GM12892 (cell line): ENCODE results near the gene SFXN5.

Experiments used
- DNase-seq: peaks from one replicate; pipeline ENCODE4 v3.0.0; 2011; ENCODE audit not compliant: insufficient read length
- FAIRE-seq: peaks from 2 replicates; lab custom pipeline; 2011; peaks lifted over from hg19 to GRCh38; lab: Jason Lieb, UNC
- POLR2A ChIP-seq: IDR thresholded peaks from 2 replicates; pipeline ENCODE4 v1.6.1; 2011; ENCODE audit warnings: low read depth, low read length, control low read depth
- POLR2AphosphoS5 ChIP-seq: IDR thresholded peaks from 2 replicates; pipeline ENCODE4 v1.6.1; 2011; ENCODE audit warnings: low read depth, low read length, control low read depth
- TAF1 ChIP-seq: IDR thresholded peaks from 2 replicates; pipeline ENCODE4 v1.6.1; 2011; ENCODE audit warnings: low read depth, mild to moderate bottlenecking, control low read depth, low read length, borderline replicate concordance

Gene SFXN5

DNA sequence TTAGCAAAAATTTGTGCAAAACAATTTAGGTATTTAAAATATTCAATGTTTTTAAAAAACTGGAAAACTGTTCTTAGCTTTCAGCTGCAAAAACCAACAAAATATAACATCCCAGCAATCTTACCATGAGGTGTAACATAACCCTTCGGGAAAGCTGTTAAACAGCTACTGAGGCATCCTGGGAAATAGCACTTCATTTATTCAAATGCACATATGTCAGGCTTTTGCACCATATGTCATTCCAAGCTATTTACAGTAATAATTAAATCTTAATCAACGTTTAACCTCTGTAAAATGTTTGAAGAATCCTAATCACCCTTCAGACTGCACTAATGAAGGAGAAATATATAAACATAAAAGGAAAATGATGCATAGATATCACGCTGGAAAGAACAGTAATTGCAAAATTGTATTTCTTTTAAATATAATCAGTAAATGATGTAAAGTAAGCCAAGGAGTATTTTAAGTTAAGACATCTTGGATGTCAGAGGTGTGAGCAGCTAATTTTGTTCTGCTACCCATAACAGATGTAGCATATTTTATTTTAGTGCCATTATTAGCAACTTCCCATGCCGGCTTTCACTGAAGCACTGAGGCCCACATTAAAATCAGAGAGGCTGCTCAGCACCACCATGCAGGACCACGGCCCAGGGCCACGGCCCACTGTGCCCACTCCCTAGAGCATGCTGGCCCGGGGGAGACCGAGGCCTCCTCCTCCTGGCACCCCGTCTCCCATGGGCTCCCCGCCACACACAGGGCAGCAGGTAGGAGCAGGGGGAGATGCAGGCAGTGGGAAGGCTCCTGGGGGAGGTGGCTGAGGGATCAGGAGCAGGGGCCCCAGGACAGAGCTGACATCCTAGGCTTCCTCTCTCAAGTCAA, 123.3 kb downstream of the SFXN5 start:
- TF ChIP-seq POLR2A: no peak
- TF ChIP-seq TAF1: no peak
- TF ChIP-seq POLR2AphosphoS5: no peak
- DNase-seq: no peak
- FAIRE-seq: no peak

DNA sequence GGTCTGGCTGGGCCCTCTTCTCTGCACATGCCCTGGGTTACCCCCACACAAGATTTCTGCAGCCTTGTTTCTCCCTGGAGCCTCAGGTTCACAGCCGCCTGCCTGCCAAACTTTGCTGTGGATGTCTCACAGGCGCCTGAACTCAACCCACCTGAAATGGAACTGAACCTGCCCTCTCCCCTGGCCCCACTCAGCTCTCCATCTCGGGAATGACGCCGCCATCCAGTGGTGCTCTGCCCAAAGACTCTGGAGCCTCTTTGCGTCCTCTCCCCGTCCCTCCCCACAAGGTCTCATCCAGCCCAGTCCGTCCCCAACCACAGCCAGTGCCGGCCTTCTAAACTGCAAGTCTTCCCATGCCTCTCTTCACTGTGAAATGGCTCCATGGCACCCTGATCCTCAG, 125.0 kb downstream of the SFXN5 start:
- TF ChIP-seq POLR2AphosphoS5 (no peak), POLR2A (no peak), TAF1 (no peak)
- FAIRE-seq: no peak
- no peak for DNase-seq

DNA sequence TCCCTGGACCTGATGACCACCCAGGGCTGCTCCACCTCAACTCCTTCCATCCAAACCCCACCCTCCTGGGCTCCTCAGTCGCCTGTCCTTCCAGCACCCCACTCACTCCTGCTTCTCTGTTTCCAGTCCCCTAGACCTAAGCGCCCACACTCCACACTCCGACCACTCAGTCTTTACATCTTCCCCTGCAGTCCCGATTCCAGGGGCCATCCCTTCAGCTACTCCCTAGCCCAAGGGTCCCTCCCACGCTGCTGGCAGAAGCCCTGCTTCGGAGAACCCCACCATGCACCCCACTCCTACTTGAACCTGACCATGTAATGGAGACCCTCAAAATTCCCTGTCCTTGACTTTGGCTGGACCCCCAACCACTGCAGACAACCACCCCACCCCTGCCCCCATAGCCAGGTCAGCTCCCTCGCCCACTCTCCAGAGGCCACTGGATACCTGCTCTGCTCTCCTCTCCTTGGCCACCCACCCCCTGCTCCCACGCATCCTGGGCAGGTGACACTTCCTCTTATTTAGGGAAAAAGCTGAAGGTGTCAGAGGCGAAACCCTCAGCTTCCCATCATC, 126.0 kb downstream of the SFXN5 start:
- no peak for DNase-seq
- no peak for FAIRE-seq
- TF ChIP-seq TAF1: no peak
- TF ChIP-seq POLR2A: no peak
- TF ChIP-seq POLR2AphosphoS5: no peak

DNA sequence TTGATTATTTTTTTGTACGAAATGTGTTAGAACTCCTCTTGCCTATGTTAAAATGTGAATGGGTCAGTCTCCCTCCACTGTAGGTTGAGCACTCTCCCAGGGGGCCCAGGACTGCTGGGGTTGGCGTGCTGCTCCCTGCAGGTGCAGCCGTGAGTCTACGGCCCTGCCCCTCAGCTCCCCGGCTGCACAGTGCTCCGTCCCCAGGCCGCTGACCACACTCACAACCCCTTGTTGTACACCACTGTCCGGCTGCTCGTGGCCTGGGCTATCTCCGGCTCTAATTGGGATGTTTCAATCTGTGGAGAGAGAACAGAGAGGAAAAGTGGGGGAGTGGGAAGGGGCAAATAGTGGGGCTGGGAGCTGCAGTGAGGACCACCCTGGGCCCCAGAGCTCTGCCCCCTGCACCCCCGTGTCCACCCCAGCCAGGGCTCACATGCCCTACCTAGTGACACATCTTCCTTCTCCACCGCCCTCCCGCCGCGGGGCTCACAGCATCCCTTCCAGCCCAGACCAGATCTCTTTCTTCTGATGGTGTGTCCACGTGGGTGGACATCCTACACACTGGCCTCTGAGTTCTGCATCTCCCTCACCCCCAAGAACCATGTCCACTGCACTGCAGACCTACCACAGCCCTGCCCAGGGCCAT, 126.6 kb downstream of the SFXN5 start:
- DNase-seq: no peak
- TF ChIP-seq POLR2A (no peak), TAF1 (no peak), POLR2AphosphoS5 (no peak)
- no peak for FAIRE-seq

DNA sequence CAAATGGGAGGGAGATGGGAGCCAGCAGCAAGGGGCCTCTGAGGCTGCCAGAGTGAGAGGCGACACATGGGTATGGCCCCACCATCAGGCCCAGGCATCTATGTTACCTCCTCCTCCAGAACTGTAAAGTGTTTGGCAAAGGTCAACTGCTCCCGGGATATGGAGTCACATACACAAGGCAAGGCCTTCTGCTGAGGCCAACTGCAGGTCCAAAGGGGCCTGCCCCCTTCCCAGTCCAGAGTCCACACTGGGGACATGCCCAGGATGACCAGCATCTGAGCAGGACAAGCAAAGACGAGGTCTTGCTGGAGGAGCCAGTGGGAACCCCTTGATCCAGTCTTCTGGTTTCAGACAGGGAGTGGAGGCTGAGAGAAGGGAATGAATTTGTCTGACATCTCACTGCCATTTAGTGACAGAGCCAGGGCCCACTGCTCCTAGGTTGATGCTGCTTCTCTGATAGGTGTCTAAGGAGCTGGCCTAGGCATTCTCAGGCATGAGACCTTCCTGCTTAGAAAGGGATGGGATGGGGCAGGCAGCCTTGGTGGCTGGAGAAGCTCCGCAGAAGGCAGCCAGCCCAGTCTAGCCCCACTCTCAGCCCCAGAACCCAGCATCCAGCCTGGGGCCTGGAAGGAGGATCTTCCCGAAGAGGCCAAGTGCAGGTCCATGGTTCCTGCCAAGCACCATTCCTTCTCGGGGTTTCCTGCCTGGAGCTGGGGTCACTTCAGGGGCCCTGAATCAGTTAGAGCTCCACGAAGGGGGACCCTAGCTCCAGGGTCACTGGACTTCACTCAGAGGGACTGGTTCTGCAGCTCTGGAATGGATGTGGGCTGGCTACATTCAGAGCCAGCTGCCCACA, 127.7 kb downstream of the SFXN5 start:
- DNase-seq (no peak), FAIRE-seq (no peak)
- TF ChIP-seq POLR2AphosphoS5: no peak
- TF ChIP-seq TAF1: no peak
- no peak for TF ChIP-seq POLR2A

DNA sequence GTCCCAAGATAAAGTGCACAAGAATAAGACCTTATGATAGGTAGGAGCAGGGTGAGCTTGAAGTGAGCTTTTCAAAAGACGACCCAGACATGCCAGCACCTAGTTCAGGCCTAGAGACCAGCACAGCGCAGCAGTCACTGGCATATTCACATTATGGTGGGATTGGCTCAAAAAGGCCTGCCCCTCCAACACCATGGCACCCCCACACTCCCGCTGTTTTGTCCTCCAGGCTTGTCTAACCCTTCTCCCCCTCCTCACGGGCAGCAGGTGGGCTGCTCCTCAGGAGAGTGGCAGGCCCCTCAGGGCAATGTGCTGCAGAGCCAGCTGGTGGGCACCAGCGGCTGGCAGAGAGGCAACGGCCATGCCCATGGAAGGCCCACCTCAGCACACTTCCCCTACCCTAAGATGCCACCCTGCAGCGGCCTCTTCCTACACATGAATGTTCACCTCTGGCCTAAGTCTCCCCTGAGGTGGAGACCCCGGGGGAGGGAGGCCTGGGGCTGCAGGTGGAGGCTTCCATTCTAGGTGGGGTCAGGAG, 128.6 kb downstream of the SFXN5 start:
- no peak for TF ChIP-seq POLR2AphosphoS5
- no peak for TF ChIP-seq POLR2A
- no peak for TF ChIP-seq TAF1
- DNase-seq (no peak), FAIRE-seq (no peak)

DNA sequence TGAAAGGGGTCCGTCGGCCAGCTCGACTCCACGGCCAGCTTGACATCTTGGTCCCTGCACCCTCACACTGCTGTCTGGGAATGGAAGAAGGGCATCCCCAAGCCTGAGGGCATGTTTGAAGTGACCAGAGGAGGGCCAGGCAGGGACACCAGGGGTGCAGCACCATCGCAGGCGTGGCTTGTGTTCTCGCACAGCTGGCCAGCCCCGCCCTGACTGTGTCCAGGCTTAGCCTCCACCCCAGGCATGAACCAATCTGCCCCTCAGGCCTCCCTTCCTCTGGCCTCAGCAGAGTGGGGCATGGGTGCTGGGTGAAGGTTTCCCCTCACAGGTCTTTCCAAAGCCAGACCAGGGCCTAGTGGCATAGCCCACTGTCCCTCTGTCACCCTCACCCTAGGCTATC, 129.2 kb downstream of the SFXN5 start:
- FAIRE-seq (no peak), DNase-seq (no peak)
- no peak for TF ChIP-seq POLR2AphosphoS5

DNA sequence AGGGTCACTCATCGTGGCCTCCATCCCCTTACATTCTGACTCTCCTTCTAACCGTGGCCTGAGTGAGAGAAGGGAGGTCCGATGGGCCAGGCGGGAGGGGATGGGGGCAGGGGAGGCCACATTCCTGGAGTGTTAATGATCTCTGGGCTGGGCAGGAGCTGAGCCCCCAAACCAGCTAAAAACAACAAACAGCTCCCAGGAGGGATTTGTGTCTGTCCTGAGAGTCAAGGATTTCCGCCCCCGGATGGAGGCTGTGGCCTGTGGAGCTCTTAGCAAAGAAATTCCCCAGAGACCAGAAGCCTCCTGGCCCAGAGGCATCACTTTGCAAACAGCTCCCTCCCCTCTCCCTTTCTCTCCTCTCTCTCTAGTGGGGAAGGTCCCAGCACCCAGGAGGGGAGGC, 130.7 kb downstream of the SFXN5 start:
- FAIRE-seq: no peak
- no peak for TF ChIP-seq TAF1
- TF ChIP-seq POLR2A: no peak
- no peak for TF ChIP-seq POLR2AphosphoS5
- no peak for DNase-seq

DNA sequence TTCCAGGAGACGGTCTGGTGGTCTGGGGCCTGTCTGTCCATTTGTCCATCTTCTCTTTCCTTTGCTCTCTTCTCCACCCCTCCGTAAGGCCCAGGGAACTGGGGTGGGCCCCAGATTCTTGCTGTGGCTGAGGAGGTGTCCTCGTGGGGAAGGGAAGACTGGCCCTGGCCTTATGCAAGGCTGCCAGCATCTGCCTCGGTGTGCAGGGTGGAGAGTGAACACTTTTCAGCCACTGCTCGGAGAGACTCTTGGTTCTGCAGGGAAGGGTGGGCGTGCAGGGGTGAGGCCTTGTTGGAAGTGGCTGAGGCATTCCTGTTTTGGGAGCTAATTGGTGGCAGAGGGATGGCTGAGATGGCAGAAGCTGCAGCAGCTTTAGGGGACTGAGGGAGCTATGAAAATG, 131.2 kb downstream of the SFXN5 start:
- FAIRE-seq (no peak), DNase-seq (no peak)

DNA sequence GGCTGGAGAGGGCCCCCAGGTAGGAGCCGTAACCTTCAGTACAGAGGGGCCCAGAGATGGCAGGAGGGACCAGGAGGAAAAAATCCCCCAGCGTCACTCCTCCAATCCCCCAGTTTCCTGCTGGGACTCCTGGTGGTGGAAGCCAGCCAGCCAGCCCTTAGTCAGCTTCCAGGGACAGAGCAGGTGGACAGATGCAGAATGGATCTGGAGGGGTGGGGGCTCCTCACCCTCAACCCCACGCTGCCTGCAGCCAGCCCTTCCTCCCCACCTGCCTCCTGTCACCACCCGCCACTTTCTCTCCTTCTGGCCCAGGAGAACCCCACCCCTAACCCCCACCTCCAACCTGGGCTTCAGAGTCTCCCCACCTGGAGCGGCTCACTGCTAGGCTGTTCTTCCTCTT, 133.1 kb downstream of the SFXN5 start:
- DNase-seq (no peak), FAIRE-seq (no peak)

More for the DNA sequence above, 131.2 kb downstream of the SFXN5 start:
- TF ChIP-seq TAF1 (no peak), POLR2A (no peak), POLR2AphosphoS5 (no peak)

DNA sequence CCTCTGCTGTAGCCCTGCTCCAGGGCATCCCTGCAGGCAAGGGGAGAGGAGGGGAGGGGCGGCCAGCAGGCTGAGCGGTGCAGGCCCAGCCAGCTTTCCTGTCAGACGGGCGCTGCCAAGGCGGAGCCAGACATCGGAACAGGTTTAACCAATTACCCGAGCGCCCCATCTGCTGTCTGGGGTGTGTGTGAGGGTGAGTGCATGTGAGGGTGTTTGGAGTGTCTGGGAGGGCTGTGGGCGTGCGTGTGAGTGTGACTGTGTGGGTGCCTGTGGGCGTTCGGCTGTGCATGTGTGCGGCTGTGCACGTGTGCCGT, 134.2 kb downstream of the SFXN5 start:
- no peak for TF ChIP-seq TAF1
- no peak for TF ChIP-seq POLR2AphosphoS5
- TF ChIP-seq POLR2A: no peak
- DNase-seq: no peak
- FAIRE-seq: no peak

More for the DNA sequence above, 133.1 kb downstream of the SFXN5 start:
- TF ChIP-seq POLR2AphosphoS5 (no peak), POLR2A (no peak), TAF1 (no peak)
